PC-3 (cell line): ENCODE results near the gene ARHGAP42. TPM values are rescaled to one million over a fixed set of nuclear protein-coding genes. Genes with fewer than 3 reads are reported as not detected.

ENCODE experiments used
- ATAC-seq: fragments of 200-7000 bp; cut with Tn5 transposase; 2 replicates; pipeline ENCODE4 v1.9.1; 2020; ENCODE audit warnings: mild to moderate bottlenecking, moderate library complexity
- BruUV-seq: library from RNA; stranded (reverse); fragments of 400-500 nt; replicated peaks from 2 replicates; lab custom pipeline; 2021; lab: Mats Ljungman, UMichigan
- CTCF ChIA-PET: fragments of 300-600 bp; sonication (Branson Sonifier 250); formaldehyde crosslinking; loops from one replicate; lab custom pipeline; 2022; ENCODE audit warnings: antibody characterized with exemption; lab: Charles Lee
- POLR2A ChIA-PET: fragments of 300-600 bp; sonication (Branson Sonifier 250); formaldehyde crosslinking; loops from one replicate; lab custom pipeline; 2022; ENCODE audit warnings: antibody characterized with exemption; ENCODE audit not compliant: unreplicated experiment; lab: Charles Lee
- DNase-seq: peaks from one replicate; pipeline ENCODE4 v3.0.0-alpha.2; 2015
- H2AFZ ChIP-seq: fragments of 300-600 bp; sonication (generic); 2 replicates; pipeline ENCODE4 v1.6.0; 2016; ENCODE audit warnings: antibody characterized with exemption, low read length
- H3F3A ChIP-seq: fragments of 300-600 bp; sonication (generic); one replicate; pipeline ENCODE4 v1.6.0; 2017; ENCODE audit warnings: antibody characterized with exemption, low read length, control low read depth, mild to moderate bottlenecking; ENCODE audit not compliant: unreplicated experiment
- H3K27ac ChIP-seq: fragments of 300-600 bp; sonication (generic); 2 replicates; pipeline ENCODE4 v1.5.1; 2016; ENCODE audit warnings: mild to moderate bottlenecking, low read length
- H3K27me3 ChIP-seq: fragments of 300-600 bp; sonication (generic); 2 replicates; pipeline ENCODE4 v1.6.1; 2016; ENCODE audit warnings: low read length, mixed read lengths
- H3K36me3 ChIP-seq: fragments of 300-600 bp; sonication (generic); 2 replicates; pipeline ENCODE4 v1.6.1; 2016; ENCODE audit warnings: low read depth, mixed run types, low read length, mixed read lengths
- H3K4me1 ChIP-seq: fragments of 300-600 bp; sonication (generic); 2 replicates; pipeline ENCODE4 v1.5.1; 2016; ENCODE audit warnings: low read length; ENCODE audit not compliant: insufficient read depth
- H3K4me2 ChIP-seq: fragments of 300-600 bp; sonication (generic); 2 replicates; pipeline ENCODE4 v1.6.0; 2016; ENCODE audit warnings: low read length
- H3K4me3 ChIP-seq: fragments of 300-600 bp; sonication (generic); 2 replicates; pipeline ENCODE4 v1.5.1; 2016; ENCODE audit warnings: mild to moderate bottlenecking, low read length, mixed read lengths
- H3K79me2 ChIP-seq: fragments of 300-600 bp; sonication (generic); 2 replicates; pipeline ENCODE4 v1.6.1; 2017; ENCODE audit warnings: low read length, mixed read lengths
- H3K9ac ChIP-seq: fragments of 300-600 bp; sonication (generic); 2 replicates; pipeline ENCODE4 v1.6.0; 2016; ENCODE audit warnings: mild to moderate bottlenecking, low read length
- H3K9me2 ChIP-seq: fragments of 300-600 bp; sonication (generic); replicated peaks from 2 replicates; pipeline ENCODE4 v1.6.1; 2016; ENCODE audit warnings: mixed run types, low read length, mixed read lengths
- H3K9me3 ChIP-seq: fragments of 300-600 bp; sonication (generic); 2 replicates; pipeline ENCODE4 v1.6.1; 2016; ENCODE audit warnings: low read length, mixed read lengths
- H4K20me1 ChIP-seq: fragments of 300-600 bp; sonication (generic); 2 replicates; pipeline ENCODE4 v1.6.1; 2016; ENCODE audit warnings: low read length, mixed read lengths
- CTCF ChIP-seq: fragments of 300-600 bp; sonication (generic); conservative IDR thresholded peaks from 2 replicates; pipeline ENCODE4 v1.5.1; 2017; ENCODE audit warnings: antibody characterized with exemption, low read depth, mild to moderate bottlenecking, low read length
- EZH2 ChIP-seq: fragments of 300-600 bp; sonication (generic); IDR thresholded peaks from one replicate; pipeline ENCODE4 v1.6.1; 2017; ENCODE audit warnings: antibody characterized with exemption, mild to moderate bottlenecking, low read length; ENCODE audit not compliant: unreplicated experiment
- EZH2phosphoT487 ChIP-seq: fragments of 300-600 bp; sonication (generic); IDR thresholded peaks from 2 replicates; pipeline ENCODE4 v1.6.1; 2018; ENCODE audit warnings: mild to moderate bottlenecking, antibody characterized with exemption, low read length, borderline replicate concordance
- intact Hi-C: fragments of 100-400 bp; cut with micrococcal nuclease; formaldehyde crosslinking; loops from 2 replicates; pipeline ENCODE4 v1.9.0; 2023
- total RNA-seq: library from RNA; depleted of rRNA; stranded (reverse); fragments of >200 nt; gene quantifications from 2 replicates; pipeline ENCODE4 v1.2.3, GENCODE V29; 2014

ARHGAP42 gene
- total RNA-seq, 1 experiment from 2014 or later, result 12.1 TPM

- Histone ChIP-seq H3K9me2 (no peaks in the 10 kb centered on the region), H3K27ac (peak overlapping the region; percentile 23; the same call in 1 of the 2 replicates), H4K20me1 (no peaks in the 10 kb centered on the region), H3K4me2 (no peak overlapping the region), H2AFZ (no peak overlapping the region), H3K4me3 (no peak overlapping the region), H3K9me3 (no peaks in the 10 kb centered on the region), H3K79me2 (peaks cover 8% of the 10 kb centered on the region; the same call in 1 of the 2 replicates), H3K36me3 (no peaks in the 10 kb centered on the region), H3K9ac (no peak overlapping the region), H3K4me1 (peaks cover 63% of the 10 kb centered on the region), H3F3A (no peaks in the 10 kb centered on the region), H3K27me3 (no peaks in the 10 kb centered on the region)
- TF ChIP-seq CTCF (no peak), EZH2phosphoT487 (no peak)
- POLR2A ChIA-PET, result interaction anchor here (0.6 kb wide), 1 partner anchor 96 kb away, joined by 3 read pairs; no protein-coding TSS in a partner anchor
- BruUV-seq, result no TSS peak
- DNase-seq, result no peak
- no peak for ATAC-seq
- intact Hi-C loops, result no loop called here
- CTCF ChIA-PET, result no interaction called here
Measured at GRCh38 chr11:100832829-100833228, 145.7 kb downstream of the ARHGAP42 start.

- BruUV-seq, result no TSS peak
- H3K27ac ChIP-seq, result peak overlapping the region; percentile 23
- peak; percentile 28 for ATAC-seq
Measured at GRCh38 chr11:100833276-100833675, 146.2 kb downstream of the ARHGAP42 start.

More at GRCh38 chr11:100833276-100833675, 146.2 kb downstream of the ARHGAP42 start:
- DNase-seq, result peak; percentile 64
- H3K9me2 ChIP-seq, result no peaks in the 10 kb centered on the region
- no peak overlapping the region for H3K4me3 ChIP-seq
- H3K36me3 ChIP-seq, result no peaks in the 10 kb centered on the region
- CTCF ChIA-PET, result no interaction called here
- TF ChIP-seq EZH2phosphoT487 (no peak), CTCF (no peak), EZH2 (no peak)
- POLR2A ChIA-PET, result interaction anchor here (0.6 kb wide), 1 partner anchor 96 kb away, joined by 3 read pairs; no protein-coding TSS in a partner anchor
- H3K4me2 ChIP-seq, result no peak overlapping the region; the same call in 1 of the 2 replicates
- H3F3A ChIP-seq, result no peaks in the 10 kb centered on the region
- no peaks in the 10 kb centered on the region for H3K9me3 ChIP-seq
- intact Hi-C loops, result no loop called here
- no peak overlapping the region for H3K9ac ChIP-seq
- H4K20me1 ChIP-seq, result no peaks in the 10 kb centered on the region
- H3K27me3 ChIP-seq, result no peaks in the 10 kb centered on the region
- H2AFZ ChIP-seq, result no peak overlapping the region
- peaks cover 62% of the 10 kb centered on the region for H3K4me1 ChIP-seq
- H3K79me2 ChIP-seq, result peaks cover 8% of the 10 kb centered on the region
